DMS114 treated with DMSO at 0.1 percent for 48 hours (cell line): Measurements from ENCODE around the gene GNMT.
"Not testable (repeated sequence)": the region's sequence is repeated elsewhere in the genome, so short reads cannot be mapped to it uniquely, and the experiment has no call there.

Source experiments
- DNase-seq: peaks from one replicate; lab custom pipeline; 2025; ENCODE audit not compliant: unreplicated experiment; lab: John Stamatoyannopoulos, UW

The GNMT gene

GRCh38 chr6:42973926-42974325 is 13.4 kb downstream of the GNMT start:
- no peak for DNase-seq

DNA sequence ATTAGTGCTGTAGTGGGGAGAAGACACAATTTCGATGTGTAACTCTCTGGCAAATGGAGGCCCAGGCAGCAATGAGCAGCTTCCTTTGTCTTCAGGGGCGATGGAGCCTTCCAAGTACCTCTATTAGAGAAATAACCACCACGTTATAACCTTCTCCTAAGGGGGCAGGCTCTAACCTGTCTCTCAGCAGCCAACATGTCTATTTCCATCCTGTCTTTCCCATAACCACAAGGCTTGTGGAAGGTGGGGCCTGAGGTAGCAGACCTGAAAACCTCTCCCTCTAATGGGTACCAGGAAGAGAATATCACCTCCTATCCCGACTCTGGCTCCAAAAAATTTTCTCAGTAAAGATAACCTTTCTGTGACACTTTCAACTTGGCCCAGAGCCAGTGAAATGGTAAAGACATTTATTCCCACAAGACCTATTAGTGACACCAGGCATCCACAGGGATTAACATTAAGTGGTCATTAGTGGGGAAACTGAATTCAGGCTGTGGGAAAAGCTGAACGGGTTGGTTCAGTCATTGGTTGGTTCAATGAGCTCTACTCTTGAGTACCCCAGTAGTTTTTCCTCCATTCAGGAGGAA is 14.5 kb downstream of the GNMT start:
- no peak for DNase-seq

DNA sequence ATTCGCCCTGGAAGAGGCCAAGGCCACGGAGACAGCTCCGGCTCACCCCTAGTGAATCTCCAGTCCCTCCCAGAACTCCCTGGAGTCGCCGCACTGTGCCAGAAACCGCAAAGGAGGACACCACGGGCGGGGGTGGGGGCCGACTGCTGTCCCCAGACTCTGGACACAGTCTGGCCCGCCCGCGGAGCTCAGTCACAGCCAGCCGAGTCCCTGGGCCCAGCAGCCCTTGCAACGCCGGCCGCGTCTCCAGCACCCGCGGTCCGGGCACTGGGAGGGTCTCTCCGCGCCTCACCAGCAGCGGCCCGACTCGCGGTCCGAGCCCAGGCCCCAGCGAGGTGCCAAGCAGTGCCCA is 17.9 kb downstream of the GNMT start:
- no peak for DNase-seq

DNA sequence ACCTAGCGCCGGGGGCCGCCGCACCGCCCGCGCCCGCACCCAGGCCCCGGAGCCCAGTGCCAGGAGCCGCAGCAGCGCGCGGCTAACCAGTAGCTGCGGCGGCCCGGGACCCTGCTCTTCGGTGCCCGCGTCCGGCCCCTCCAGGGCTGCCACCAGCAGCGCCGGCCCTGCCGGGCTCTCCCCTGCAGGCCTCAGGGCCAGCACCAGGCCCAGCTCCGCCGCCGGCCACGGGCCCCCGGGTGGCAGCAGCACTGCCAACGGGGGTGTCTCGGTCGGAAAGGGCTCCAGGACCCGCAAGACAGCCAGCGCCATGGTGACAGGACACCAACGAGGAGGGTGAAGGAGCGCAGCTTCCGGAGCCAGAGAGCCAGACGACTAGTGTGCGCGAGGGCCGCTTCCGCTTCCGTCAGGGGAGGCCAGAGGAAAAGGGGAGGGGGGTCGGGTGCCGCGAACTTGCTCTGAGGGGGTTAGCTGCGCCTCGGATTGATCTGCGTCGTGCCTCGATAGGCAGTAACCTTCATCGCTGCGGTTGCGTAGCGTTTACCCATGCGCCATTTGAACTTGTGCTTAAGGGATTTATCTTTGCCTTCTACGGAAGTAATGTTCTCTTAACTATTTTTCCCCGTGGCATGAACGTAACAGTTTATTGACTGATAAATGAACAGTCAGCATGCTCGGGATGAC is 18.4 kb downstream of the GNMT start, which contains the start of gene PEX6:
Gene PEX6, minus strand, starts transcription at position 343 of the 684 bp plus-strand sequence. Its CDS starts 31 bp downstream, at position 312.
- peak; percentile 93 for DNase-seq

GRCh38 chr6:42979523-42980177 is 19.1 kb downstream of the GNMT start:
- peak; percentile 64 for DNase-seq

DNA sequence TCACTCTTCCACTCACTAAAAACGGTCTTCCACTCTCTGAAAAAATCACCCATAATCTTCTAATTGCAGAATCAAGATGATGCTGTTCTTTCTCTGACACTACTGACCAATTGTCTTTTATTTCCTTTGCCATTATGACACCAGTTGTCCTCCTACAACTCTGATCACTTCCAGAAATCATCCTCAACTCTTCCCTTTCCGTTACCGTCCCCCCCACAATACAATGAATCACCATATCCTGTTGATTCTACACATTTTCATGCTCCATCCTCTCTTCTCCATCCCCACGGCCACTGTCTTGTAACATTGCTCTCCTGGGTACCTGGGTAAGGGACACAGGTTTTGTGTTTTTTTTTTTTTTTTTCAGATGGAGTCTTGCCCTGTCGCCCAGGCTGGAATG is 21.3 kb downstream of the GNMT start:
- DNase-seq = no peak

GRCh38 chr6:42984001-42984923 is 23.7 kb downstream of the GNMT start, which contains the start of gene PPP2R5D:
TSS of gene PPP2R5D (plus strand) at chr6:42984570. CDS start at chr6:42984678, 108 bp downstream.
- peak; percentile 100 for DNase-seq

GRCh38 chr6:42984924-42985475 is 24.4 kb downstream of the GNMT start:
- DNase-seq = no peak

DNA sequence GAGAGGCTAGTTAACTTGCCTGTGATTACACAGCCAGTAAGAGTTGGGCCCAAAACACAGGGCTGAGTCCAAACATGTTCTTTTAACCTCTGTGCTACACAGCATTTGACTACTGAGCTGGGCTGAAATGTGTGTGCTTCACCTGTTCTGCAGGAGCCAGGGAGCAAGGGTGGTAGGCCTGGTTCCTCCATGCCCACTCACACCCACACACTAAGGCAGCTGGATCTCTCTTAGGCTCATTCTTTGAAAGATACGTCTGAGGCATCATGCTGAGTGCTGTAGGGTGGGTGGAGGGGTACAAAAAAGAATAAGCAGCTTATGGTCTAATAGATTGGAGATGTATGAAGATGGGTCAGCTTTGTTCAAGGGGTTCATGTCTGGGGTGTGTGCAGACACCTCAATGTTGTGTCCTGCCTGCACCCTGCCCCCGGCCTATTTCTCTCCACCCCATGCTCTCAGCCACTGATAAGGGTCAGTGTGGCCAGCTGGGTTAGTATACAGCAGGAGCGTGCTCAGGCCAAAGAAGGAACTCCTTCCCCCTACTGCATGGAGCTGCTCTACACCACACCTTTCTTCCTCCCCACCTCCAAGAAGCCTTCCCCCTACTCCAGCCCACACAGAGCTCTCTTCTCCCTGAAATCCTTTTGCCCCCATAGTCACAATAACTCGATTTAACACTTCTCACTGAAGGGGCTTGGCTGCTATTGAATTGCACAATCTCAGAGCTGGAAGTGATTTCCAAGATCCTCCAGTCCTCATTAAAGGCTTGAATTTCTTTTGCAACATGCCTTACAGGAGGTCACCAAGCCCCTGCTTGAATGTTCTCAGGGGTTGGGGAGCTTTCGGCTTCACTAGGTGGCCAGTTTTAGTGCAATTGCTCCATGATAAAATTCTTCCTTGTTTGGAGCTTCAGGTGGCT is 27.2 kb downstream of the GNMT start:
- DNase-seq = no peak

- no peak for DNase-seq
Measured at GRCh38 chr6:42988486-42989020, 28.0 kb downstream of the GNMT start.

- no peak for DNase-seq
Measured at GRCh38 chr6:42989923-42990322, 29.4 kb downstream of the GNMT start.

- no peak for DNase-seq
Measured at GRCh38 chr6:42993445-42993844, 32.9 kb downstream of the GNMT start.

DNA sequence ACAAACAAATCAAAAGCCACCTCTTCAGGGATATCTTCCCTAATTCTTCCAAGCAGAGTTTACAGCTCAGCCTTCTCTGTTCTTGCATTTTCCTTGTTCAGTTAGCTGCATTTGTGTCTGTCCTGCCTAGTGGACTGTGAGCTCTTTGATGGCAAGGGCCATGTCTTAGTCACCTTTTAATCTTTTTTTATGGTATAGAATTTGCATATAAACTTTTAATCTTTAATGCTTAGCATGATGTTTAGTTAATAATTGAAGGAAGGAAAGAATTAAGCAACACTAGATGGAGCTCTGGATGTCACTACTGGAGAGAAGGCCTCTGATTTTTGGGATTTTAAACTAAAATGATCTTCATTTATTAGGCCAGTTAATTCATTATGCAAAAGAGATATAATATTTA is 36.0 kb downstream of the GNMT start:
- DNase-seq = no peak

DNA sequence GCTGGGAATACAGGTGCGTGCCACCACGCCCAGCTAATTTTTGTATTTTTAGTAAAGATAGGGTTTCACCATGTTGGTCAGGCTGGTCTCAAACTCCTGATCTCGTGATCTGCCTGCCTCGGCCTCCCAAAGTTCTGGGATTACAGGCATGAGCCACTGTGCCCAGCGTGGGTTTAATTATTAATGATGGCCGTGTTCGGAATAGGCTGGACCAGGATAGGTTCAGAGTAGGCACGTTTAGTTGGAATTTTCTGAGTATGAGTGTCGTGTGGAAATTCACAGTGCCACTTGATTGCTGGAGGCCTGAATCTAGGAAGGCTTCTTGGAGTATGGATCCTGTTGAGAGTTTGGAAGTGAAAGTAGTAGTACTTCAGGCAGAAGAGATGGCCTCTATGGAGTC is 37.7 kb downstream of the GNMT start:
- not testable (repeated sequence) for DNase-seq

DNA sequence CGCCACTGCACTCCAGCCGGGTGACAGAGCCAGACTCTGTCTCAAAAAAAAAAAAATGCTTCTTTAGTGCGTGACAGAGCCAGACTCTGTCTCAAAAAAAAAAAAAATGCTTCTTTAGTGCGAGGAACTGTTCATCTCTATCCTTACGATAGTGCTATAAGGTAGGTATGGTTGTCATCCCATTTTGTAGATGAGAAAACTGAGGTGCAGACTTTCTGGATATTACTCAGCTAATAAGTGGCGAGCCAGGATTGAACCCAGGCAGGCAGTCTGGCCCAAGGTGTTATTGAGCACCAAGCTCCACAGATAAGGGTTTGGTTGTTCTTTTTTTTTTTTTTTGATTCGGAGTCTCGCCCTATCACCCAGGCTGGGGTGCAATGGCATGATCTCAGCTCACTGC is 41.3 kb downstream of the GNMT start:
- no peak for DNase-seq

- no peak for DNase-seq
Measured at GRCh38 chr6:43005844-43006243, 45.3 kb downstream of the GNMT start.

DNA sequence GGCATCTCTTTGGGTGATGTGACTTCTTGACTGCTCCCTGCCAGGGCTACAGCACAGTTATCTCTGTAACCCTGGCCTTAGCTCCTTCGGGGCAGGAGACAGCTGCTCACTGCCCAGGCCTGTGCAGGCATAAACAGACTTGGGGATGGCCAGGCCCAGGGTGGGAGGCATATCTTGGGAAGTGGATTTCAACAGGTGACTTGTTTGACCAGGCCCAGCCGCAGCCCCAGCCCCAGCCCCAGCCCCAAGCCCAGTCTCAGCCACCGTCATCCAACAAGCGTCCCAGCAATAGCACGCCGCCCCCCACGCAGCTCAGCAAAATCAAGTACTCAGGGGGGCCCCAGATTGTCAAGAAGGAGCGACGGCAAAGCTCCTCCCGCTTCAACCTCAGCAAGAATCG is 45.7 kb downstream of the GNMT start:
- DNase-seq = no peak

DNA sequence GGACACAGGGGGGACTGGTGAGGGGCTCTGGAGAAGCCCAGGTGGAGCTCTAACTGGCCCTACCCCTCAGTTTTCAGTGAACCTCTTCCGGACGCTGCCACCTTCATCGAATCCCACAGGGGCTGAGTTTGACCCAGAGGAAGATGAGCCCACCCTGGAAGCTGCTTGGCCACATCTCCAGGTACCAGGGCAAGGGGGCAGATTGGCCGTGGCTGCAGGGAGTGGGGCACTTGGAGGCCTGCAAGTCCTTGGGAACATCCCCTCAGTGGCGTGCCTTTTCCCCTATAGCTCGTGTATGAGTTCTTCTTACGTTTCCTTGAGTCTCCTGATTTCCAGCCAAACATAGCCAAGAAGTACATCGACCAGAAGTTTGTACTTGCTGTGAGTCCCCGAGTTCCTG is 46.6 kb downstream of the GNMT start:
- no peak for DNase-seq

- DNase-seq = peak; percentile 56
Measured at GRCh38 chr6:43009124-43009523, 48.6 kb downstream of the GNMT start.

- no peak for DNase-seq
Measured at GRCh38 chr6:43011207-43011606, 50.7 kb downstream of the GNMT start.
